ENCODE measurements around the gene KL. TPM values are rescaled to one million over a fixed set of nuclear protein-coding genes. Genes with fewer than 3 reads are reported as not detected.

The KL gene
- polyA plus RNA-seq, 2 donors, result 0.08 to 0.32 TPM

- Histone ChIP-seq H3K27me3 (ENCODE audit: control insufficient read depth in 1 of 2, insufficient read depth in 2 of 2, low read length in 2 of 2) (no peaks in the 10 kb centered on the region), H3K4me1 (ENCODE audit: control insufficient read depth in 2 of 2, insufficient read depth in 2 of 2, low read length in 1 of 2) (no peaks in the 10 kb centered on the region), H3K27ac (ENCODE audit: low read depth in 2 of 2, low read length in 1 of 2) (no peak overlapping the region), H3K4me3 (ENCODE audit: low read depth in 1 of 2, low read length in 2 of 2) (no peak overlapping the region), H3K9me3 (ENCODE audit: control insufficient read depth in 2 of 2, insufficient read depth in 1 of 2, low read depth in 1 of 2, low read length in 1 of 2) (no peaks in the 10 kb centered on the region), H3K36me3 (ENCODE audit: control insufficient read depth in 2 of 2, insufficient read depth in 2 of 2, low read length in 1 of 2) (no peaks in the 10 kb centered on the region)
- 95 to 98% methylated on average over 4 of the region's 4 CpGs for WGBS, 2 donors
Measured at GRCh38 chr13:33031277-33031676, 15.1 kb downstream of the KL start.

- WGBS, 2 donors, result 77 to 85% methylated on average over 12 of the region's 12 CpGs
- Histone ChIP-seq H3K4me1 (ENCODE audit: control insufficient read depth in 2 of 2, insufficient read depth in 2 of 2, low read length in 1 of 2) (no peaks in the 10 kb centered on the region), H3K36me3 (ENCODE audit: control insufficient read depth in 2 of 2, insufficient read depth in 2 of 2, low read length in 1 of 2) (no peaks in the 10 kb centered on the region), H3K9me3 (ENCODE audit: control insufficient read depth in 2 of 2, insufficient read depth in 1 of 2, low read depth in 1 of 2, low read length in 1 of 2) (no peaks in the 10 kb centered on the region), H3K27ac (ENCODE audit: low read depth in 2 of 2, low read length in 1 of 2) (no peak overlapping the region), H3K4me3 (ENCODE audit: low read depth in 1 of 2, low read length in 2 of 2) (no peak overlapping the region), H3K27me3 (ENCODE audit: control insufficient read depth in 1 of 2, insufficient read depth in 2 of 2, low read length in 2 of 2) (no peaks in the 10 kb centered on the region)
Measured at GRCh38 chr13:33032037-33032625, 15.9 kb downstream of the KL start.

- 62 to 65% methylated on average over 14 of the region's 14 CpGs for WGBS, 2 donors
- Histone ChIP-seq H3K36me3 (ENCODE audit: control insufficient read depth in 2 of 2, insufficient read depth in 2 of 2, low read length in 1 of 2) (no peaks in the 10 kb centered on the region), H3K4me1 (ENCODE audit: control insufficient read depth in 2 of 2, insufficient read depth in 2 of 2, low read length in 1 of 2) (no peaks in the 10 kb centered on the region), H3K4me3 (ENCODE audit: low read depth in 1 of 2, low read length in 2 of 2) (no peak overlapping the region), H3K27ac (ENCODE audit: low read depth in 2 of 2, low read length in 1 of 2) (no peak overlapping the region), H3K27me3 (ENCODE audit: control insufficient read depth in 1 of 2, insufficient read depth in 2 of 2, low read length in 2 of 2) (no peaks in the 10 kb centered on the region), H3K9me3 (ENCODE audit: control insufficient read depth in 2 of 2, insufficient read depth in 1 of 2, low read depth in 1 of 2, low read length in 1 of 2) (no peaks in the 10 kb centered on the region)
Measured at GRCh38 chr13:33033051-33033812, 17.0 kb downstream of the KL start.

- Histone ChIP-seq H3K4me3 (ENCODE audit: low read depth in 1 of 2, low read length in 2 of 2) (no peak overlapping the region), H3K36me3 (ENCODE audit: control insufficient read depth in 2 of 2, insufficient read depth in 2 of 2, low read length in 1 of 2) (no peaks in the 10 kb centered on the region), H3K27me3 (ENCODE audit: control insufficient read depth in 1 of 2, insufficient read depth in 2 of 2, low read length in 2 of 2) (no peaks in the 10 kb centered on the region), H3K9me3 (ENCODE audit: control insufficient read depth in 2 of 2, insufficient read depth in 1 of 2, low read depth in 1 of 2, low read length in 1 of 2) (no peaks in the 10 kb centered on the region), H3K4me1 (ENCODE audit: control insufficient read depth in 2 of 2, insufficient read depth in 2 of 2, low read length in 1 of 2) (no peaks in the 10 kb centered on the region), H3K27ac (ENCODE audit: low read depth in 2 of 2, low read length in 1 of 2) (no peak overlapping the region)
Measured at GRCh38 chr13:33033986-33034385, 17.8 kb downstream of the KL start.

- Histone ChIP-seq H3K4me3 (ENCODE audit: low read depth in 1 of 2, low read length in 2 of 2) (no peak overlapping the region), H3K27ac (ENCODE audit: low read depth in 2 of 2, low read length in 1 of 2) (no peak overlapping the region), H3K9me3 (ENCODE audit: control insufficient read depth in 2 of 2, insufficient read depth in 1 of 2, low read depth in 1 of 2, low read length in 1 of 2) (no peaks in the 10 kb centered on the region), H3K27me3 (ENCODE audit: control insufficient read depth in 1 of 2, insufficient read depth in 2 of 2, low read length in 2 of 2) (no peaks in the 10 kb centered on the region), H3K4me1 (ENCODE audit: control insufficient read depth in 2 of 2, insufficient read depth in 2 of 2, low read length in 1 of 2) (no peaks in the 10 kb centered on the region), H3K36me3 (ENCODE audit: control insufficient read depth in 2 of 2, insufficient read depth in 2 of 2, low read length in 1 of 2) (no peaks in the 10 kb centered on the region)
- WGBS, 2 donors, result 94 to 95% methylated on average over 5 of the region's 5 CpGs
Measured at GRCh38 chr13:33034882-33035520, 18.8 kb downstream of the KL start.

GRCh38 chr13:33037673-33038072, 21.4 kb downstream of the KL start:
- no peak overlapping the region for H3K27ac ChIP-seq (ENCODE audit: low read depth in 2 of 2, low read length in 1 of 2)
- no peaks in the 10 kb centered on the region for H3K9me3 ChIP-seq (ENCODE audit: control insufficient read depth in 2 of 2, insufficient read depth in 1 of 2, low read depth in 1 of 2, low read length in 1 of 2)
- 86 to 94% methylated on average over 1 of the region's 1 CpG for WGBS, 2 donors
- no peaks in the 10 kb centered on the region for H3K36me3 ChIP-seq (ENCODE audit: control insufficient read depth in 2 of 2, insufficient read depth in 2 of 2, low read length in 1 of 2)
- no peak overlapping the region for H3K4me3 ChIP-seq (ENCODE audit: low read depth in 1 of 2, low read length in 2 of 2)
- H3K4me1 ChIP-seq (ENCODE audit: control insufficient read depth in 2 of 2, insufficient read depth in 2 of 2, low read length in 1 of 2), result no peaks in the 10 kb centered on the region
- no peaks in the 10 kb centered on the region for H3K27me3 ChIP-seq (ENCODE audit: control insufficient read depth in 1 of 2, insufficient read depth in 2 of 2, low read length in 2 of 2)

- H3K9me3 ChIP-seq (ENCODE audit: control insufficient read depth in 2 of 2, insufficient read depth in 1 of 2, low read depth in 1 of 2, low read length in 1 of 2), result no peaks in the 10 kb centered on the region
- no peaks in the 10 kb centered on the region for H3K36me3 ChIP-seq (ENCODE audit: control insufficient read depth in 2 of 2, insufficient read depth in 2 of 2, low read length in 1 of 2)
- no peak overlapping the region for H3K4me3 ChIP-seq (ENCODE audit: low read depth in 1 of 2, low read length in 2 of 2)
- H3K27me3 ChIP-seq (ENCODE audit: control insufficient read depth in 1 of 2, insufficient read depth in 2 of 2, low read length in 2 of 2), result no peaks in the 10 kb centered on the region
- H3K4me1 ChIP-seq (ENCODE audit: control insufficient read depth in 2 of 2, insufficient read depth in 2 of 2, low read length in 1 of 2), result no peaks in the 10 kb centered on the region
- WGBS, 2 donors, result 31 to 38% methylated on average over 2 of the region's 2 CpGs
- no peak overlapping the region for H3K27ac ChIP-seq (ENCODE audit: low read depth in 2 of 2, low read length in 1 of 2)
Measured at GRCh38 chr13:33040090-33040489, 23.9 kb downstream of the KL start.

- WGBS, 2 donors, result 73 to 79% methylated on average over 4 of the region's 4 CpGs
- Histone ChIP-seq H3K4me1 (ENCODE audit: control insufficient read depth in 2 of 2, insufficient read depth in 2 of 2, low read length in 1 of 2) (no peaks in the 10 kb centered on the region), H3K27me3 (ENCODE audit: control insufficient read depth in 1 of 2, insufficient read depth in 2 of 2, low read length in 2 of 2) (no peaks in the 10 kb centered on the region), H3K4me3 (ENCODE audit: low read depth in 1 of 2, low read length in 2 of 2) (no peak overlapping the region), H3K27ac (ENCODE audit: low read depth in 2 of 2, low read length in 1 of 2) (no peak overlapping the region), H3K9me3 (ENCODE audit: control insufficient read depth in 2 of 2, insufficient read depth in 1 of 2, low read depth in 1 of 2, low read length in 1 of 2) (no peaks in the 10 kb centered on the region), H3K36me3 (ENCODE audit: control insufficient read depth in 2 of 2, insufficient read depth in 2 of 2, low read length in 1 of 2) (no peaks in the 10 kb centered on the region)
Measured at GRCh38 chr13:33045851-33046592, 29.8 kb downstream of the KL start.

GRCh38 chr13:33050161-33050560, 33.9 kb downstream of the KL start:
- H3K27me3 ChIP-seq (ENCODE audit: control insufficient read depth in 1 of 2, insufficient read depth in 2 of 2, low read length in 2 of 2), result no peaks in the 10 kb centered on the region
- H3K9me3 ChIP-seq (ENCODE audit: control insufficient read depth in 2 of 2, insufficient read depth in 1 of 2, low read depth in 1 of 2, low read length in 1 of 2), result no peaks in the 10 kb centered on the region
- H3K4me3 ChIP-seq (ENCODE audit: low read depth in 1 of 2, low read length in 2 of 2), result no peak overlapping the region
- H3K4me1 ChIP-seq (ENCODE audit: control insufficient read depth in 2 of 2, insufficient read depth in 2 of 2, low read length in 1 of 2), result no peaks in the 10 kb centered on the region
- WGBS, 2 donors, result 29 to 43% methylated on average over 4 of the region's 4 CpGs
- H3K36me3 ChIP-seq (ENCODE audit: control insufficient read depth in 2 of 2, insufficient read depth in 2 of 2, low read length in 1 of 2), result no peaks in the 10 kb centered on the region
- no peak overlapping the region for H3K27ac ChIP-seq (ENCODE audit: low read depth in 2 of 2, low read length in 1 of 2)

All from esophagus (tissue), 2 donors.